SHP77 (cell line): Measurements from ENCODE around the gene GPR157.

Experiments
- DNase-seq, 2 experiments: peaks; one replicate each; lab custom pipeline; 2025; lab: John Stamatoyannopoulos, UW

Gene GPR157

GRCh38 chr1:9062021-9062471 is 66.9 kb downstream of the GPR157 start:
- no peak for DNase-seq

DNA sequence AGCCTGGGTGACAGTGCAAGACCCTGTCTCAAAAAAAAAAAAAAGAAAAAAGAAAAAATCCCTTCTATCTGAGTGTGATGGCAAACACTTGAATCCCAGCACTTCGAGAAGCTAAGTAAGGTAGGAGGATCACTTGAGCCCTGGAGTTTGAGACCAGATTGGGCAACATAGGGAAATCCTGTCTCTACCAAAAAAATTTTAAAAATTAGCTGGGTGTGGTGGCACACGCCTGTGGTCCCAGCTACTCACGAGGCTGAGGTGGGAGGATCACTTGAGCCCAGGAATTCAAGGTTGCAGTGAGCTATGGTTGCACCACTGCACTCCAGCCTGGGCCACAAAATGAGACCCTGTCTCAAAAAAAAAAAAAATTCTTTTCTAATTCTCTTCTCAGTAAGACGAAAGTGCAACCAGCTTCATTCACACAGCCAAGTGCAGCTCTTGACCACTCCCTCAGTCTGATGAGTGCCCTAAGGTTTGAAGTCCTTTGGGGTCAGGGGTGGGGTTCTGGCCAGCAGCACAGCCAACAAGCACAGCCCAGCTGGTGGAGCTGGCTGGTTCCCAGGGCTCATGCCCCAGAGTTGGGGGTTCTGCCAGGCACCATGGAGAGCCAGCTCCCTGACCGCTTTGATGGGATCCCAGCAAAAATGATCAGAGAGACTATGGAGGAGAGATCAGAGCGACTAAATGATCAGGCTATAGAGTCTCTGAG is 67.5 kb downstream of the GPR157 start:
- no peak for DNase-seq

GRCh38 chr1:9059891-9060744 is 68.8 kb downstream of the GPR157 start:
- DNase-seq: no peak

DNA sequence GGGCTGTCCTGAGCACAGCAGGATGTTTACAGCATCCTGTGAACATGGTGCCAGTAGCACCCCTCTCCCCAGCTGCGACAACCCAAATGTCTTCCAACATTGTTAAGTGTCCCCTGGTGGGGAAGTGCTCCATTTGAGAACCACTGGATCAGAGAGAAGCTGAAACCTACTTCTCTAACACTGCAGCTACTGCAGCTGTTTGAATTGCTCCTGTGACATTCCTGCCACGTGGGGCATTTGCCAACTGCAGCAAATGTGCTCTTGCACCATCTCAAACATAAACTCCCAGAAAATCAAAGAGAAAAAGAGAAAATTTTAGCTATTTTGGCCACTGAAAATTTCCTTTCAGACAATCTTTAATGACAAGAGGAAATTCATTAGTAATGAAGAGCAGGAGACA is 70.4 kb downstream of the GPR157 start:
- no peak for DNase-seq

- no peak for DNase-seq
These were observed 71.1 kb downstream of the GPR157 start for GRCh38 chr1:9057851-9058250.

- no peak for DNase-seq
These were observed 76.4 kb downstream of the GPR157 start for GRCh38 chr1:9052272-9053049.

GRCh38 chr1:9051379-9051778 is 77.5 kb downstream of the GPR157 start:
- no peak for DNase-seq

DNA sequence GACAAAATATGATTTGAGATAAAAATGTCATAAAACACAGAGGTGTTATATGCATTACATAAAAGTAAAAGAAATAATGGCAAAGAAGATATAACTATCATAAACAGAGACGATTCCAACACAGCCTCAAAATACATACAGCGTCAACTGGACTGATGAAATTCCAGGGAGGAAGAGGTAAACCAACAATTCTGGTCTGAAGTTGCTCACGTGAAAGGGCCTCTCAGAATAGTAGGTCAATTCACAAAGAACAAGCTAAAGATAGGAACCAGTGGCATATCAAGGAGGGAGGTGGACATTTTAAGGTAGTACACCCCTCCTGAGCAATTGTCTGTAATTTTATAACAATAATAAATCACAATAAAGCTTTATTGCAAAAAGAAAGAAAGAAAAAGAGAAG is 78.1 kb downstream of the GPR157 start:
- DNase-seq: no peak
